HG03139 (cell line): Measurements from ENCODE around the gene PPDPF.
A peak's percentile ranks its signal among the peaks of the same experiment; 100 is the strongest.

Experiments
- ATAC-seq: cut with Tn5 transposase; IDR thresholded peaks from one replicate; pipeline ENCODE4 v1.9.1; 2021; ENCODE audit not compliant: unreplicated experiment

Gene PPDPF

DNA sequence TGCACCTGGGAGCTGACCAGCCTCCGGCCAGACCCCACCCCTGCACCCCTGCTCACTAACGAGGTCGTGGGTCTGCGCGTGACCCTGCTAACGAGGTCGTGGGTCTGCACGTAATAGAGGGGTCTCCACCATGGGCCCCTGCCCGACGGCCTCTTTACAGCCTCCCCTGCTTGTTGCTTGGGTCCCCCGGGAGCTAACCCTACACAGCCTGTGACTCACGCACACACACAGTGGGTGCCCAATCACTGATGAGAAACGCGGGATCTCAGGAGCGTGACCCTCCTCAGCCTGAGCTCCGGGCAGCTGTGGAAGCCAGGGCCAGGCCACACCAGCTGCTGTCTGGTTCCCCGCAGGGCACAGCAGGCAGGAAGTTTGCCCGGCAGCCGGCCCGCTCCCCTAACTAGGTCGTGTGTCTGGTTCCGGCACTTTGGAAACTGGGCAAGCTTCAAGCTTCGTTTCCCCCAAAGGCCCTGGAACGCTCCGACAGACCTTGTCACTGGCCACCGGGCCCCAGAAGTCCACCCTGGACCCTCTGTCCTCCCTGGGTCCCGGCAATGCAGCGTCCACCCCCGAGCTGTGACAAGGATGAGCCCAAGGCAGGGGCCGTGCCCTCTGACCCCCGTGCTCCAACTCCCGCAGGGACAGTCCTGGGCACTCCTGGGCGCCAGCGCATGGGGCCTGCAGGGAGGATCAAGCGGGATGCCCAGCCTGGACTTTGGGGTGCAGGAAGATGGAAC lies 15.8 kb downstream of the PPDPF start:
- ATAC-seq: no peak

DNA sequence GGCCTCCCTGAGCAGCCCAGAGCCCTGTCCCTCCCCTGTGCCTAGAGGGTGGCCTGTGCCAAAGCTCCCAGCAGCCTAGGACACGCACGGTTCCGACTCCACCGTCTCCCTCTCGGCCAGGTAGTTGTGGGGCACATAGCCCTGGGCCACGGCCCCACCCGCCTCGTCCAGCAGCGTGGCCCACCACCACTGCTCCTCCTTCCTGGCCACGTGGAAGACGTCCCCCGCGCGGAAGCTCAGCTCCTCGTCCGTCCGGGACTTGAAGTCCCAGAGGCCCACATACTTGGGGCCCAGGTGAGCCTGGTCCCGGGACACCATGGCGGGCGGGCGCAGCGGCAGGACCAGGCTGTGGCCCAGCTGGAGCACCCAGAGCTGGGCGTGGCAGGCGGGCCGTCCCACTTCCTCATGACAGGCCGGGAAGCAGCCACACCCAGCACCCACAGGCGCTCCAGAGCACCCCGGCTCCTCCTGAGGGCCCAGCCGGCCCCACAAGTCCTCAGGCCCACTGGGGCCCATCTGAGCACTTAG lies 16.5 kb downstream of the PPDPF start, which contains the start of gene PTK6:
Gene PTK6, minus strand, starts transcription at position 380 of the 528 bp plus-strand sequence. Its CDS starts 62 bp downstream, at position 318.
- ATAC-seq: no peak

DNA sequence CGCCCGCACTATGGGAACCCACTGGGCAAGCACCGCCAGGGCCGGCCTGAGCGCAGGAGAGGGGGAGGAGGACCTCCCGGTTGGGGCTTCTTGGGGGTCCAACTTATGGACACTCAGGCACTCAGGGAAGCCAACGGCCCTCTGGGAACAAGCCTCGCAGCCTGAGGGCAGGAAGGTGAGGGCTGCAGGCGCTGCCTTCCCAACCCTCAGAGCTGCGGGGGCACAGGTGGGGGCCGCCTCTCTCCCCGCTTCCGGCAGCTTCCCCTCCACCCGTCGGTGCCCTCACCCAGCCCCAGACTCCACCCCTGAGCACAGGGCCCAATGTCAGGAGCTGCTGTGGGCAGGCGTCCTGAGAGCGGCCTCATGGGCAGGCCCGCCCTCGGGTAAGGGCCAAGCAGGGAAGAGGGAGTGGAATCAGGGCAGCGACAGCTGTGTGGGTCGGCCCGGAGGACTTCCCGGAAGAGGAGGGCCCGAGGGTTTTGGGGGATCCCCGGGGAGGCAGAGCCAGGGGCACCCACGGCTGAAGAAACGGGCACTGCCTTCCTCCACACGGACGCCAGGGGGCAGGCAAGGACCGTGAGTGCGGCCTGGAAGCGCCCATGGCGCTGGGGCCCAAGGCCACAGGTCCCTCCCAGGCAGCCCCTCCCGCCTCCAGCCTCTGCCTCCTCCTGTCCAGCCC lies 17.1 kb downstream of the PPDPF start:
- peak; percentile 87 for ATAC-seq

DNA sequence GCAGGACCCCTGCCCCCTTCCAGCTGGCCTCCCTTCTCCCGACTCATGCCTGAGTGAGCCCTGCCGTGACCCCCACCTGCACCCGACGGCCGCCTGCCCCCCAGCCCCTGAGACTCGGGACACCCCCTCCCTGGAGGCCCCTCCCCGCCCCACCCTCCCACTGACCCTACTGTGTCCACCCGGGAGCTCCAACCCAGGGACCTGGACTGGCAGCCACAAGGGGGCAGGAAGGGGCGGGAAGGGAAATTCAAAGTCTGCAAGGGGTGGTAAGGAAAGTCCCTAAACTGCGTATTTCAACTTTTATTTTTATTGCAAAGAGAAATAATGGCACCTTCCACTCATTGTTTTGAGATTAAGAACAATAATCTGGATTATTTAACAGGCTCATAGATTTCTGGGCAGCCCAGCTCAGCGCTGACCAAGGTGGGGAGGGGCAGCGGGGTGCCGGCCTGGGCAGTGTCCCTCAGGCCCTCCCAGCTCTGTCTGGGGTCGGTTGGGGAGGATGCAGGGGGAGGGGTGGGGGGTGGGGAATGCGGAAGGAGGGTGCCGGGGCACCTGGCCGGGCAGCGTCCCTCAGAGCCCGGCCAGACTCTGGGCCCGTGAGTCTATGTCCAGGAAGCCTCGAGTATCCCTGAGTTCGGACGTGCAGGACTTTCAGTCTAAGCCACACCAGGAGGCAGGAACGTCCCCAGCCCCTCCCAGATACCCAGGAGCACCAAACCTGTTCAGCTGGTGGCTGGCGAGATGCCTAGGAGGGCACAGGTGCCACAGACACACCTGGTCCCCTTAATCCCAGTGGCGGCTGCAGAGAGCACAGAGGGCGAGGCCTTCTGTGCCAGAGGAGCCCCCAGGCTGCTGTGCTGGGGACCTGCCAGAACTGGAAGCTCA lies 17.9 kb downstream of the PPDPF start:
- ATAC-seq: no peak

DNA sequence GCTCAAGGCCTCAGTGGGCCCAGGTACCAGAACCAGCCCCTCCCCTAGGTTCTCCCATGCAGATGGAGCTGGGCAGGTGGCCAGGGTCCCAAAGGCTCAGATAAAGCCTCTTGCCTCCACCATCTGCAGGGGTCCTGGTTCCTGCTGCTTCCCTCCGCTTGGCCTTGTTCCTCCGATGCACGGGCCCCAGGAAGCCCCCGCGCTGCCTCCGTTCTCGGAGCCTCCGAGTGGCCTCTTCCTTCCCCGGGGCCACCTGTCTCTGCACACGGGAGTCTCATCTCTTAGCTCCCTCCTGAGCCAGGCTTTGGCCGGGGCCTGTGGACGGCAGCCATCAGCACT lies 18.5 kb downstream of the PPDPF start:
- no peak for ATAC-seq

DNA sequence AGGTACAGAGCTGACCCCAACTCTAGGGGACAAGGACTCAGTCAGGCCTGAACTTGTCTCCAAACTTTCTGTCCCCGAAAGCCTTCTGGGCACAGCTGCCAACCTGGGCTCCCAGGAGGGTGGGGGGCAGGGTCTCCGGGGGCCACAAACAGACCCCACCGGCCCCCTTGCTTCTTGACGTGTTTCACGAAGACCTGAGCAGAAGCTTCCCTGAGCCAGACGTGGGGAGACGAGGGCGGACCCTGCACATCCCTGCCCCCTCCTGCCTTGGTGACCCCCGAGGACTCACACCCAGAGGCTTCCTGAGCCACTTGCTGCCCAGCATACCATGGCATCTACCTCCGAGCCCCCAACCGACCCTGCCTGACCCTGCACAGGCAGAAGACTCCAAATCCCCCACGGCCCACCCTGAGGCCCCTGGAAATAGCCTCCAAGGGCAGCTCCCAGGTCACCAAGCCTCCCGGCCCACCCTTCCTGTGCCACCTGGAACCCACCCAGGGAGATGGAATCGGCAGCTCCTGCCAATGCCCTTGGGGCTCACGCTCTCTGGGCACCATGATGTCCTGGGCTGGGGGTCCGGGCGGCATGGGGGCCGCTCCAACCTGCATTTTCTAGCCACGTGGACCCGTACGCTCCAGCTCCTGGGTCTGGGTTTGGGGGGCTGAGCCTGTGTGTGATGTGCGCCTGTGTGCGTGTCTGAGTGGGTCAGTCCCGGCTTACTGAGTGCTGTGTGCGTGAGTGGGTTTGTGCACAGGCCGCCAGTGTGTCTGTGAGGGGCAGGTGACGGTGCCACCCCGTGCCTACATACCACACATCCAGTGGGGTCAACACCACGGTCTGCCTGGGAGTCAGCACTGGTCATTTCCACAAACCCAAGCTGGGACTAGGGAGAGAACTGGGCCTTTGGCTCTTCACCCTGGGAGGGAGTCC lies 19.1 kb downstream of the PPDPF start:
- ATAC-seq: no peak

DNA sequence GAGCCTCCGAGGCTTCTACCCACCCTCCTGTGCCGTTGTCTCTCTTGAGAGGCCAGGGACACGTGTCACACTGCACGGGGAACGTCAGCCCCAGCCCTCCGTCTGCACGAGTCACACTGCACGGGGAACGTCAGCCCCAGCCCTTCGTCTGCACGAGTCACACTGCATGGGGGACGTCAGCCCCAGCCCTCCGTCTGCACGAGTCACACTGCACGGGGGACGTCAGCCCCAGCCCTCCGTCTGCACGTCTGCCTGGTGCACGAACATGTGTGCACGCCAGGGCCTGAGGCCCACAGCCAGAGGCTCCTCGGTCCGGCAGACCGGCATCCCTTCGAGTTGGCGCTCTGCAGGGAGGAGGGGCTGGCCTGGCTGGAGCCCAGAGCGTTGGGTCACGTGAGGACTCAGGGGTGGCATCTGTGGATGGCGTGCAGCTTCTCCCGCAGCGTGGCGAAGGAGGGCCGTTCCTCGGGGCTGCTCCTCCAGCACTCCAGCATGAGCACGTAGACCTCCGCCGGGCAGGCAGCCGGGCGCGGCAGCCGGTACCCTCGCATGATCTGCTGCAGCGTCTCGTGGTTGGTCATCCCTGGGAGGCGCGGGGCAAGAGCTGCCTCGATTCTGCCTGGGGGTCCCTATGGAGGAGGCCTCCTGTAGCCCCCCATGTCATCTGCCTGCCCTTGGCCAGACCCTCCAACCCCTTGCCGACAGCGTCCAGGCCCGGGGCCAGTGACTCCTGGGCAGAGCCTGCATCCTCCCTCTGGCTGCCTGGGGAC lies 20.0 kb downstream of the PPDPF start:
- no peak for ATAC-seq

DNA sequence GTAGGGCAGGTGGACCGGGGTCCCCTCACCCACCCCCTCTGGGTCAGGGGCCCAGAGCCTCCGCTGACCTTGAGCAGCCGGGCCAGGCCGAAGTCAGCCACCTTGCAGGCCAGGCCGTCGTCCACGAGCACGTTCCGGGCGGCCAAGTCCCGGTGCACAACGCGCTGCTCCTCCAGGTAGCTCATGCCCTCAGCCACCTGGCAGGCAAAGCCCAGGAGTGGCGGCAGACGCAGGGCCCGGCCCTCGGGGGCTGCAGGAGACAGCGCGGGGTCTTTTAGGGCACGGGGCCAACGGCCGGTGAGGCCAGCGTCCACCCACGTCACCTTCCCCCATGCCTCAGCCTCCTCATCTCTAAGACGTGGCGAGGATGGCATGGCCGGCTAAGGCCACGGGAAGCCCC lies 20.8 kb downstream of the PPDPF start:
- no peak for ATAC-seq

DNA sequence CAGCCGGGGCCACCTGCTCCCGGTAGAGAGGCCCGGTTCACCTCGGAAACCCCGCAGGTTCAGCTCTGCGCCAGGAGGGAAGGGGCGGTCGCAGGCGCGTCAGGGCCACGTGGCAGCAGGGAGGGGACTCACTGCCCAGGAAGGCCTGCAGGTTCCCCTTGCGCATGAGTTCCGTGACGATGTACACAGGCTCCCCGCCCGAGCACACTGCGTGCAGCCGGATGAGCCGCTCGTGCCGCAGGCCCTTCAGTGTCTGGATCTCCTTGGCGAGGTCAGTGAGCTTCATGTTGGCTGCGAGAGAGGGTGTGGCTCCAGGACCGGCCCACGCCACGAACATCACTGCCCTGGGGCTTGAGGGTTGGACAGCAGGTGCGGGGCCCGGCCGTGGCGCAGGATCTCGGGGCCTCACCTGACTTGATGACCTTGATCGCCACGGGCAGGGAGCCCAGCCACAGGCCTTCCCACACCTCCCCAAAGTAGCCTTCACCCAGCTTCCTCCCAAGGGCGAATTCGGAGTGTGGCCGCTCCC lies 21.5 kb downstream of the PPDPF start:
- ATAC-seq: no peak

DNA sequence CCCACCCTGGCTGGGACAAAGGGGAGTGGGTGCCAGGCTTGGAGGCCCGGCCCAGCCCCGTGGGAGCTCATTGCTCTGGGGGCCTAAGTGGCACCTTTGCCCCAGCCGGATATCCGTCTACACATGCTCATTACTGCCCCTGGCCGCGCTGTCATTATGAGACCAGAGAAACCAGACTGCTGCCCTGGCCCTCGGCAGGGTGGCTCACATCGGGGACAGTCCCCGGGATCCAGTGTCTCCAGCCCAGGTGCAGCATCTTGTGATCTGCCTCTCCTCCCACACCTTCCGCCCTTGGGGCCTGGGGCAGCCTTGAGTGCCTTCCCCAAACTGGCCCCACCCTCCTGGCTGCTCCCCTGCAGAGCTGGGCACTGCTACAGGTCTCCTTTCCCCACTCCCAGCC lies 22.1 kb downstream of the PPDPF start:
- ATAC-seq: no peak

DNA sequence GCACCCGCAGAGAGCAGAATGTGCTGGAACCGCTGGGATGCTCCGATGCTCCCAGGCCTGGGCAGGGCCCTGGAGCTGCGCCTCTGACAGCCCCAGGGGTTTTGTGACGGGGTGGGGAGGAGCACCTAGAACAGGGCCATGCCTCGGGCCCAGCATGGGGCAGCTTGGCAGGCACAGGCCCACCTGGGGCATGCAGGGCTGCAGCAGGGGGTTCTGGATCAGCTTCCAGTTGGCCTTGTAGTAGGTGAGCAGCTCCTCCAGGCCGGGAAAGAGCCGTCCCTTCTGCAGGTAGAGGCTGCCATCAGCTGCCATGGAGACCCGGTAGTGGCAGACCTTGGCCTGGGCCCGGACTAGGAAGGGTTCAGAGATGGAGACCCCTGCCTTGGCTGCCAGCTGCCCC lies 22.6 kb downstream of the PPDPF start:
- no peak for ATAC-seq

DNA sequence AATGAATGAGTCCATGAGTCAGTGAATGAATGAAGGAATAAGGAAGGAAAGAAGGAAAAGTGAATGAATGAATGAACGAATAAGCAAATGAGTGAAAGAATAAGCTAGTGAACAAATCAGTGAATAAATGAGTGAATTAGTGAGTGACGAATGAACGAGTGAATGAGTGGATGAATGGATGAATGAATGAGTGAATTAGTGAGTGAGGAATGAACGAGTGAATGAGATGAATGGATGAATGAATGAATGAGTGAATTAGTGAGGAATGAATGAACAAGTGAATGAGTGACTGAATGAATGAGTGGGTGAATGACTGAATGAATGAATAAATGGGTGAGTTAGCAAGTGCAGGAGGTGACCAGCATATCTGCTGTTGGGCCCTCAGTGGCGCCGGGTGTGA lies 23.2 kb downstream of the PPDPF start:
- ATAC-seq: no peak

DNA sequence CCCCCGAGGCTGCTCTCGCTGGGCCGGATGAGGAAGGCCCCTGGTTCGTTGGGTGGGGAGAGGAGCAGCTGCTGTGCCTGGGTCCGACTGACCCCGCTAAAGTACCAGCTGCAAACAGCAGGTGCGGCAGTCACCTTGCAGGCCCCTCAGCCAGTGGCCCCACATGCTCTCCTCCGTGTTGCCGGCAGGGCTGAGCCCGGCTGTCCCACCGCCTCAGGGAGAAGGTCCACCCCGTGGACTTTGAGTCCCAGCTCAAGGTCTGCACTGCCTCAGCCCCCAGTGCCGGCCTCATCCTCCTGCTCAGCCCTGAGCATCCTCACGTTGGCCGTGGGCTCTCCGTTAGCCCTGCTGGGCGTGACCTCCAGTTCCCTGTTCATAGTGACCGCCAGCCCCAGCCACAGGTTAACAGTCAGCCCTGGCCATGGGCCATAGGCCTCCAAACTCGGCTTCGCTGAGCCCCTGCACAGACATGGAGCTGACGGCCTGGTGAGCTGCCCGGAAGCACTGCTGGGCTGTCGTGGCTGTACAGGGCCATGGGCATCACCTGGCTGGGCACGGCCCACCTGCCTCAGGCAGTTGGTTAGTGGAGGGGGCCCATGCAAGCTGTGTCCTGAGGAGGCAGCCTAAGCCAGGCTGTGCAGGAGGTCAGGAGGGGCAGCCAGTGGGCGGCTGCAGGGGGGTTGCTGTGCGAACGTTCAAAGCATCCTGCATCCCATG lies 23.8 kb downstream of the PPDPF start:
- no peak for ATAC-seq

DNA sequence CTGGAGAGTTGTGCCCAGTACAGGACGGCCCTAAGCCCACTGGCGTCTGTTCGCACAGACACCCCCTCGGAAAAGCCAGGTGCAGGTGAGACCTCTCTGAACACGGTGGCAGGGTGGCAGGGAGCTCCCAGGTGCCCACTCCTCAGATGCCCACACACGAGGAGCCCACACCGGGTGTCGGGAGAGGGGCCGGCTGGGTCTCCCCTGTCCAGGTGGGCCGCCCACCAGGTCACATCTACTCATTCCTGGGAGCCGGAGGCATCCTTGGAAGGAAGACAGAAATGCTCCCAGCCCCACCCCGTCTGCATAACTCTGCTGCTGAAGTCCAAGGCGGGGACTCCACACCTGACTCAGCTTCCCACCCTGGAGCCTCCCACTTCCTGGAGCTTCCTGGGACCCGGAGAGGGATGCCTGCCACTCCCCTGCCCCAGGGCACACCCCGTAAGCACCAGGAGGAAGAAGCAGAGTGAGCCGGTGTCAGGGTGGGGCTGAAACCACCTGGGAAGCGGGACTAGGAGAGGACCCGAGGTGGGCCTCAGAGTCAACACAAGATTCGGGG lies 24.5 kb downstream of the PPDPF start:
- no peak for ATAC-seq

DNA sequence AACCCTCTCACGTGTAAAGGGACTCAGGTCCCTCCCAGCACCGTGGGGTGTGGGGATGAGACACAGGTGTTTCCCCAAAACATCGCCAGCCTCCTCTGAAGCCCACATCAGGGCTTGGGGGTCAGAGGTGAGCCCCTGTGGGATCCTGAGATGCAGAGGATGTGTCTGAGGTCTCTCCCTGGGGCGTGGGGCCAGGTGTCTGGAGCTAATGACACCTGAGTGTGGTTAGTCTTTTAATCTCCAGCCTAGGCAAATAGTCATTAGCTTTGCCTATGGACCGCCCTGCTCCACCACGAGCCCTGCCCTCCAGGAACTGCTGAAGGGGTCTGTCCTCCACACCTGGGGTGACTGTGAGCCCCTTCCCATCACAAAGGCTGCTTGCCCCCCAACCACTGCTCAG lies 25.2 kb downstream of the PPDPF start:
- ATAC-seq: no peak

DNA sequence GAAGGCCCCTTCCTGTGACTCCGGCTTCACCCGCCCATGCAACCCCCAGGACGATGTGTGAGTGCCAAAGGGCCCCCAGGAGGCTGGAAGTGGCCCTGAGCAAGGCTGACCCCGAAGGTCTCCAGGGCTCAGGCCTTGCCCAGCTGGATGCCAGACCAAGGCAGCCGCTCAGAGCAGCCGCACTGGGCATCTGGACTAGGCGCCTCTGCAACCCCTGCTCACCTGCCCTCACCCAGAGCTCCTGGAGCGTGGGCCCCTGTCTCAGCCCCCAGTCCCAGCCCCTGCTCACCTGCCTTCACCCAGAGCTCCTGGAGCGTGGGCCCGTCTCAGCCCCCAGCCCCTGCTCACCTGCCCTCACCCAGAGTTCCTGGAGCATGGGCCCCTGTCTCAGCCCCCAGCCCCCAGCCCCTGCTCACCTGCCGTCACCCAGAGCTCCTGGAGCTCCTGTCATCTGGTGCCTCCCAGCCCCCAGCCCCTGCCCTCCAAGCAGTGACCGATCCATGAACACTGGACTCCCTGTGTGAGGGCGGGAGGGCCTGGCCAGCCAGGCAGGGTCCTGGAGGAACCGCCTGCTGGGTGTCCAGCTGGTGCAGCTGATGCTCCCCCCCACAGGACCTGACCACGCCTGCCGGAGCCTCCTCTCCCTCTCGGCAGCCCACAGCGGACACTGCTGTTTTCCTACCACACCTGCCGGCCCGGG lies 25.8 kb downstream of the PPDPF start:
- no peak for ATAC-seq

DNA sequence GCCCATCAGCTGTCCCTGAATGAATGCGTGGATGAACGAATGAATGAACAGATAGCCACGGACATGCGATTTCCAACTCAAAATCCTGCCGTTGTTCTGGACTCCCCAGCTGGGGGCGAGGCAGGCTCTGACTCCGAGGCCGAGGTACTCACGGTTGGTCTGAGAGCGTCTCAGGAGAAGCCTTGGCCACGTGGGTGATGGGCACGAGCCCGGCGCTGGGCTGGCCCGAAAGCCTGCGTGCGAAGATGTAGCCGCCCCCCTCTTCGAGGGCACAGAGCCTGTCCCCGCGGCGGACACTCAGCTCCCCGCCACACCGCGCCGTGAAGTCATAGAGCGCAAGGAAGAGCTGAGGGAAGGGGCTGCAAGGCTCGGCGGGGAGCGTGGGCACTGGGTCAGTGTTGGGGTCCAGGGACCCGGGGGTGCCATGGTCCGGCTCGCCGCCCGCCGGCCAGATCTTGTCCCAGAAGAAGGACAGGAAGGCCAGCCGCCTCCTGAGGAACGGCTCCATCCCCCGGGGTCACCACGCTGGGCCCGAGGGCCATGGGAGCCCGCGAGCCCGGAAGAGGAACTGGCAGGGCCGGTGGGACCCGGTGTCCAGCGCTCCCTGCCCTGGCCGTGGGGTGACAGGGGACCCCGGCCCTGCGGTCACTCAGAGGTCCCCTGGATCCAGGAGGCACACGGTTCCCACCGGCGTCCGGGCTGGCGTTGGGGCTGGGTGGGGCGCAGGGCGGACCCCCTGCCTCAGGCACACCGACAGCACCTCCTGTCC lies 26.6 kb downstream of the PPDPF start:
- no peak for ATAC-seq
